OCI-LY3 (cell line): Measurements from ENCODE around the gene IGFBP7.

Source experiments
- H2AFZ ChIP-seq: fragments of 200-600, 300-600 bp; shearing (Covaris generic); 2 replicates; pipeline ENCODE4 v1.6.0; 2014; ENCODE audit warnings: antibody characterized with exemption, low read depth, low read length
- H3K27ac ChIP-seq: fragments of 200-600, 300-600 bp; sonication (generic); 2 replicates; pipeline ENCODE4 v1.5.1; 2014; ENCODE audit warnings: mild to moderate bottlenecking, low read length, moderate library complexity, mixed read lengths
- H3K27me3 ChIP-seq: fragments of 200-600, 300-600 bp; sonication (generic); 2 replicates; pipeline ENCODE4 v1.6.1; 2014; ENCODE audit warnings: low read depth, low read length, mixed read lengths
- H3K36me3 ChIP-seq: fragments of 200-600, 300-600 bp; sonication (generic); replicated peaks from 2 replicates; pipeline ENCODE3; 2014; ENCODE audit warnings: low read depth, low read length, mixed read lengths
- H3K4me1 ChIP-seq: fragments of 300-600, 200-600 bp; sonication (generic); 2 replicates; pipeline ENCODE4 v1.6.1; 2014; ENCODE audit warnings: low read length, mixed read lengths
- H3K4me2 ChIP-seq: fragments of 200-600, 300-600 bp; sonication (generic); 2 replicates; pipeline ENCODE4 v1.6.1; 2014; ENCODE audit warnings: low read length, mixed read lengths
- H3K4me3 ChIP-seq: fragments of 300-600, 200-600 bp; sonication (generic); 2 replicates; pipeline ENCODE4 v1.5.1; 2014; ENCODE audit warnings: antibody characterized with exemption, mild to moderate bottlenecking, low read length, moderate library complexity
- H3K79me2 ChIP-seq: fragments of 300-600, 200-600 bp; shearing (Covaris generic); 2 replicates; pipeline ENCODE4 v1.6.1; 2014; ENCODE audit warnings: mild to moderate bottlenecking, low read length, mixed read lengths
- H3K9ac ChIP-seq: fragments of 300-600, 200-600 bp; shearing (Covaris generic); 2 replicates; pipeline ENCODE4 v1.6.0; 2014; ENCODE audit warnings: mild to moderate bottlenecking, low read length, moderate library complexity
- H3K9me3 ChIP-seq: fragments of 200-600, 300-600 bp; shearing (Covaris generic); 2 replicates; pipeline ENCODE4 v1.6.1; 2014; ENCODE audit warnings: low read length, mixed read lengths; ENCODE audit not compliant: insufficient read depth
- H4K20me1 ChIP-seq: fragments of 200-600, 300-600 bp; sonication (generic); 2 replicates; pipeline ENCODE4 v1.6.1; 2016; ENCODE audit warnings: low read length, mixed read lengths; ENCODE audit not compliant: insufficient read depth
- EZH2phosphoT487 ChIP-seq: fragments of 200-600 bp; shearing (Covaris generic); IDR thresholded peaks from 2 replicates; pipeline ENCODE4 v1.6.1; 2018; ENCODE audit warnings: antibody characterized with exemption, mixed run types, low read depth
- TF ChIP-seq, protein P1 (sequence below): fragments of 200-600, 300-600 bp; sonication (generic); IDR thresholded peaks from 2 replicates; pipeline ENCODE4 v1.5.1; 2014; ENCODE audit warnings: antibody characterized with exemption, low read length, low read depth

IGFBP7 gene

DNA sequence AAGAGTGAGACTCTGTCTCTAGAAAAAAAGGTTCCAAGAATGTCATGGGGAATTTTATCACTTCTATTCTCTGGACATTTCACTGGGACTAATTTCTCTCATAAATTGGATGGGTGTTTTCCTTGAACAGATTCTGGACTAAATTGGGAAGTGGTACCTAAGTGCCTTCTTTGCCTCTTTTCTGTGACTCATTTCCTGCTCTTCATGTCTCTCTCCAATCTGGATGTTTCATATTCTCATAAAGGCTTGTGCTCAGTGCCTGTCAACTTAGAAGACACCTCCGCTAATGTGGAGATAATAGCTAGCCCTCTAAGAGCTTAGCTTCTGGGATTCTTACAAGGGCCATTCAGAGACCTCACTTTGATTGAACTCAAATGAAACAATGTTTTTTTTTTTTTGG is 38.0 kb upstream of the IGFBP7 start:
- no peaks in the 10 kb centered on the region for H3K4me1 ChIP-seq
- TF ChIP-seq, protein P1, sequence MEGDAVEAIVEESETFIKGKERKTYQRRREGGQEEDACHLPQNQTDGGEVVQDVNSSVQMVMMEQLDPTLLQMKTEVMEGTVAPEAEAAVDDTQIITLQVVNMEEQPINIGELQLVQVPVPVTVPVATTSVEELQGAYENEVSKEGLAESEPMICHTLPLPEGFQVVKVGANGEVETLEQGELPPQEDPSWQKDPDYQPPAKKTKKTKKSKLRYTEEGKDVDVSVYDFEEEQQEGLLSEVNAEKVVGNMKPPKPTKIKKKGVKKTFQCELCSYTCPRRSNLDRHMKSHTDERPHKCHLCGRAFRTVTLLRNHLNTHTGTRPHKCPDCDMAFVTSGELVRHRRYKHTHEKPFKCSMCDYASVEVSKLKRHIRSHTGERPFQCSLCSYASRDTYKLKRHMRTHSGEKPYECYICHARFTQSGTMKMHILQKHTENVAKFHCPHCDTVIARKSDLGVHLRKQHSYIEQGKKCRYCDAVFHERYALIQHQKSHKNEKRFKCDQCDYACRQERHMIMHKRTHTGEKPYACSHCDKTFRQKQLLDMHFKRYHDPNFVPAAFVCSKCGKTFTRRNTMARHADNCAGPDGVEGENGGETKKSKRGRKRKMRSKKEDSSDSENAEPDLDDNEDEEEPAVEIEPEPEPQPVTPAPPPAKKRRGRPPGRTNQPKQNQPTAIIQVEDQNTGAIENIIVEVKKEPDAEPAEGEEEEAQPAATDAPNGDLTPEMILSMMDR = no peak
- no peak for TF ChIP-seq EZH2phosphoT487
- H3K4me3 ChIP-seq = no peak overlapping the region
- no peaks in the 10 kb centered on the region for H3K79me2 ChIP-seq
- H2AFZ ChIP-seq = no peak overlapping the region
- no peaks in the 10 kb centered on the region for H3K9me3 ChIP-seq
- no peak overlapping the region for H3K4me2 ChIP-seq
- no peak overlapping the region for H3K27ac ChIP-seq
- H4K20me1 ChIP-seq = no peaks in the 10 kb centered on the region
- no peak overlapping the region for H3K9ac ChIP-seq
- peaks cover 6% of the 10 kb centered on the region; the same call in 1 of the 2 replicates for H3K27me3 ChIP-seq
- no peaks in the 10 kb centered on the region for H3K36me3 ChIP-seq

DNA sequence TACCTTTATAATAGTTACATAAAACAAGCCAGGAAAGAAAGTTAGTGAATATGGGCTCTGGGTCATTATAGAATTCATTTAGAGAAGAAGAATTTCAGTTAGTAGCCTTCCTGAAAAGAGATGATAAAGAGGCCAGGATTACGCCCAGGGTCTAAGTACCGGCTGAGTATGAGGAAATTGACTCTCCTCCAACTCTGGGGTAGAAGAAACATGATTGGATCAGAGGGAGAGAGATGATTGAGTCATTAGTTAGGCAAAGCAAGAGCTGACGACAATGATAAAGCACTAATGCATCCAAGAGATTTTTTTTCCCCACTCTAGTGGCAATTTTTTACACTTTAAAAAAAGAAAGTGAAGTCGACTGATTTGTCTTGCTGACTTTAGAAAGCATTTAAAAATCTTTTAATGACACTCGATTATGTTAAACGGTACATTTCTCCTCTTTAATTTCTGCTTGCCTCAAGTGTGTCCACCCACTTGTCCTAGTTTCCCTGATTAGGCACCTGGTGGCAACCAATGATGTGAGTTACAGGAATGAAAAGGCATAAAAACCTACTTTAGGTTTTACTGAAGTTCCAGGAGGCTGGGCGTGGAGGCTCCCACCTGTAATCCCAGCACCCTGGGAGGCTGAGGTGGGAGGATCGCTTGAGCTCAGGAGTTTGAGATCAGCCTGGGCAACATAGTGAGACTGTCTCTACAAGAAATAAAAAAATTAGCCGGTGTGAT is 37.3 kb upstream of the IGFBP7 start:
- no peaks in the 10 kb centered on the region for H3K36me3 ChIP-seq
- TF ChIP-seq, protein P1 = no peak
- TF ChIP-seq EZH2phosphoT487 = no peak
- H3K4me1 ChIP-seq = no peaks in the 10 kb centered on the region
- H3K27ac ChIP-seq = no peak overlapping the region
- H3K9me3 ChIP-seq = no peaks in the 10 kb centered on the region
- no peak overlapping the region for H3K4me3 ChIP-seq
- no peak overlapping the region for H3K9ac ChIP-seq
- no peaks in the 10 kb centered on the region for H3K79me2 ChIP-seq
- H2AFZ ChIP-seq = no peak overlapping the region
- no peak overlapping the region for H3K4me2 ChIP-seq
- H4K20me1 ChIP-seq = no peaks in the 10 kb centered on the region
- peaks cover 4% of the 10 kb centered on the region; the same call in 1 of the 2 replicates for H3K27me3 ChIP-seq

DNA sequence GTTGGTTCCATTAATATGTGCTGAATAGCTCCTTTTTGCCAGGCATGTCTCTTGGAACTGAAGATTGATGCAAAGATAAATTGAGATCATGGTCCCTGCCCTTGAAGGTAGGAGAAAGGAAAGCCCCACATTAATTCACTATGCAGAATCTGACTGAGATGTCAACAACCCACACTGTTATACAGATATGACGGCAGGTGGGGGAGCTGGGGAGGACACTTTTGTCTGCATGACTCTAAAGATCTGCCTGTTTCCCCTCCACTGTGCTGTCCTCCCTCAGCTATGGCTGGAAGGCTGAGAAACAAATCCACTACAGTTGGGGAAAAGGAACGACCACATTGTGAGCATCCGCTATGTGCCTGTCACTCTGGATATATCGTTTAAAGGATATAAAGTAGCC is 36.3 kb upstream of the IGFBP7 start:
- Histone ChIP-seq H3K27ac (no peak overlapping the region), H3K4me2 (no peak overlapping the region), H3K9me3 (no peaks in the 10 kb centered on the region), H3K9ac (no peak overlapping the region), H4K20me1 (no peaks in the 10 kb centered on the region), H3K27me3 (peaks cover 4% of the 10 kb centered on the region; the same call in 1 of the 2 replicates), H3K79me2 (no peaks in the 10 kb centered on the region), H3K36me3 (no peaks in the 10 kb centered on the region), H2AFZ (no peak overlapping the region), H3K4me1 (no peaks in the 10 kb centered on the region), H3K4me3 (no peak overlapping the region)
- TF ChIP-seq, protein P1 = no peak

DNA sequence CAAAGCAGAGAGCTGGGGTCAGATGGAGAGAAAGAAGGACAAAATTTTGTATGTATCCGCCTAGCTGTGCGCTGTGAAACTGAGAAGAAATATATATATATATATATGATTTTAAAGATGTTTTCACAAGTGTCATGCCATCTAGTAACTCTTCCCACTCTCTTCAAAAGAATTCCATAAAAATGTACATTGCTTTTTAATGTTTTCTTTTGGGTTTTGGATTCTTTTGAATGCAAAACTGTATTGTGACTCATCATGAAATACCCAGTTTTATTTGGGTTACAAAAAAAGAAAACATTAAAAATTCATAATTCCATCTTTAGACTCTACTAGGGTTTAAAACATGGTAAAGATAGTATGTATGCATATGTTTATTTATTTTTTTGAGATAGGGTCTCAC is 34.3 kb upstream of the IGFBP7 start:
- H4K20me1 ChIP-seq = no peaks in the 10 kb centered on the region
- TF ChIP-seq, protein P1 = no peak
- TF ChIP-seq EZH2phosphoT487 = no peak

More for the DNA sequence above, 34.3 kb upstream of the IGFBP7 start:
- no peaks in the 10 kb centered on the region for H3K9me3 ChIP-seq
- H3K4me2 ChIP-seq = no peak overlapping the region
- H3K27ac ChIP-seq = no peak overlapping the region
- no peaks in the 10 kb centered on the region for H3K4me1 ChIP-seq
- H2AFZ ChIP-seq = no peak overlapping the region
- H3K27me3 ChIP-seq = peaks cover 3% of the 10 kb centered on the region; the same call in 1 of the 2 replicates
- no peaks in the 10 kb centered on the region for H3K79me2 ChIP-seq
- no peaks in the 10 kb centered on the region for H3K36me3 ChIP-seq
- no peak overlapping the region for H3K4me3 ChIP-seq
- H3K9ac ChIP-seq = no peak overlapping the region
